ENCODE measurements around the gene PROSER3.
"Not testable (repeated sequence)": the region's sequence is repeated elsewhere in the genome, so short reads cannot be mapped to it uniquely, and the experiment has no call there.

PROSER3 gene

GRCh38 chr19:35722461-35722860 lies 35.5 kb upstream of the PROSER3 start:
- no peak for DNase-seq

GRCh38 chr19:35722897-35723296 lies 35.1 kb upstream of the PROSER3 start:
- no peak for DNase-seq

- DNase-seq = no peak
Measured at GRCh38 chr19:35723671-35724070, 34.3 kb upstream of the PROSER3 start.

DNA sequence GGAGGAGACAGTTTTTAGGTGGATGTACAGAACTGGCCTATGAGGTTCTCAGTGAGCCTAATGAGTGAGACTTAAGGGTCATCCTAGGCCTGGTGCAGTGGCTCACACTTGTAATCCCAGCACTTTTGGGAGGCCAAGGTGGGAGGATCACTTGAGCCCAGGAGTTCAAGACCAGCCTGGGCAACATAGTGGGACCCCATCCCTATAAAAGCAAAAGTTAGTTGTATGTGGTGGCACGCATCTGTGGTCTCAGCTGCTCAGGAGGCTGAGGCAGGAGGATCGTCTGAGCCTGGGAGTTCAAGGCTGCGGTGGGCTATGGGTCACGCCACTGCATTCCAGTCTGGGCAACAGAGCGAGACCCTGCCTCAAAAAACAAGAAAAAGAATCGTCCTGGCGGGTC lies 33.8 kb upstream of the PROSER3 start:
- DNase-seq = not testable (repeated sequence)

- DNase-seq = no peak
Measured at GRCh38 chr19:35724560-35724959, 33.4 kb upstream of the PROSER3 start.

GRCh38 chr19:35725216-35725861 lies 32.6 kb upstream of the PROSER3 start:
- no peak for DNase-seq

DNA sequence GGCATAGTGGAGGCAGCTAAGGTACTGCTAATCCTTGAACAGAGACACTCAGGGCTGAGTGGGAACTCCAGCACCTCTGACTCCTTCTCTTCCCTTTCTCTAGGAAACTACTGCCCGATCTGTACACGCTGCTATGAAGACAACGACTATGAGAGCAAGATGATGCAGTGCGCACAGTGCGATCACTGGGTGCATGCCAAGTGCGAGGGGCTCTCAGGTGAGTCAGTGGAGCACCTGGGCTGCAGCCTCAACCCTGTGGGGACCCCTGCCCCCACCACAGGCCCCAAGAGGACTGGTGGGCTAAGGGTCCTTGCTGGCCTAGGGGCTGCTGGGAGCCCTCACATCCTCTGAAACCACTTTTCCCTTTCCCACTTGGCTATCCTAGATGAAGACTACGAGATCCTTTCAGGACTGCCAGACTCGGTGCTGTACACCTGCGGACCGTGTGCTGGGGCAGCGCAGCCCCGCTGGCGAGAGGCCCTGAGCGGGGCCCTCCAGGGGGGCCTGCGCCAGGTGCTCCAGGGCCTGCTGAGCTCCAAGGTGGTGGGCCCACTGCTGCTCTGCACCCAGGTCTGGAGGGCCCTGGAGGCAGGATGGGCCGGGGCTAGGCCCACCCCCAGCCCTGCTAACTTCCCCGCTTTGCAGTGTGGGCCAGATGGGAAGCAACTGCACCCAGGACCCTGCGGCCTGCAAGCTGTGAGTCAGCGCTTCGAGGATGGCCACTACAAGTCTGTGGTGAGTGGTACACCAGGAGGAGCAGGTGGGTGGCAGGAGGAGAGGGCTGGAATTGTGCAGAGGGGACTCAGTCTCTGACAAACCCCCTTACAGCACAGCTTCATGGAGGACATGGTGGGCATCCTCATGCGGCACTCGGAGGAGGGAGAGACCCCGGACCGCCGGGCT lies 30.7 kb upstream of the PROSER3 start:
- DNase-seq = no peak

- no peak for DNase-seq
Measured at GRCh38 chr19:35727956-35728706, 29.8 kb upstream of the PROSER3 start.

- DNase-seq = no peak
Measured at GRCh38 chr19:35729021-35729420, 29.0 kb upstream of the PROSER3 start.

GRCh38 chr19:35729763-35730162 lies 28.2 kb upstream of the PROSER3 start:
- DNase-seq = no peak

- DNase-seq = no peak
Measured at GRCh38 chr19:35730326-35730725, 27.6 kb upstream of the PROSER3 start.

- DNase-seq = no peak
Measured at GRCh38 chr19:35731353-35731752, 26.6 kb upstream of the PROSER3 start.

DNA sequence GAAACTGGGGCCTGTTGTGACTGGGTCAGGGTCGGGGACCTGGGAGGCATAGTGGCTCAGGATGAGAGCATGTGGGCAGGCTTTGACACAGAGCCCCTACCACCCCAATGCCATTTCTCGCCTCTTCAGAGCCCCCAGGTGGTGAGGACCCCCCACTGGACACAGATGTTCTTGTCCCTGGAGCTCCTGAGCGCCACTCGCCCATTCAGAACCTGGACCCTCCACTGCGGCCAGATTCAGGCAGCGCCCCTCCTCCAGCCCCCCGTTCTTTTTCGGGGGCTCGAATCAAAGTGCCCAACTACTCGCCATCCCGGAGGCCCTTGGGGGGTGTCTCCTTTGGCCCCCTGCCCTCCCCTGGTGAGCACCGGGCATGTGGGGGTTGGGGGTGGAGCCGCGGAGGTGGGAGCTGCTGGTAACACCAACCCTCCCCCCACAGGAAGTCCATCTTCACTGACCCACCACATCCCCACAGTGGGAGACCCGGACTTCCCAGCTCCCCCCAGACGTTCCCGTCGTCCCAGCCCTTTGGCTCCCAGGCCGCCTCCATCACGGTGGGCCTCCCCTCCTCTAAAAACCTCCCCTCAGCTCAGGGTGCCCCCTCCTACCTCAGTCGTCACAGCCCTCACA lies 26.1 kb upstream of the PROSER3 start:
- DNase-seq = no peak

DNA sequence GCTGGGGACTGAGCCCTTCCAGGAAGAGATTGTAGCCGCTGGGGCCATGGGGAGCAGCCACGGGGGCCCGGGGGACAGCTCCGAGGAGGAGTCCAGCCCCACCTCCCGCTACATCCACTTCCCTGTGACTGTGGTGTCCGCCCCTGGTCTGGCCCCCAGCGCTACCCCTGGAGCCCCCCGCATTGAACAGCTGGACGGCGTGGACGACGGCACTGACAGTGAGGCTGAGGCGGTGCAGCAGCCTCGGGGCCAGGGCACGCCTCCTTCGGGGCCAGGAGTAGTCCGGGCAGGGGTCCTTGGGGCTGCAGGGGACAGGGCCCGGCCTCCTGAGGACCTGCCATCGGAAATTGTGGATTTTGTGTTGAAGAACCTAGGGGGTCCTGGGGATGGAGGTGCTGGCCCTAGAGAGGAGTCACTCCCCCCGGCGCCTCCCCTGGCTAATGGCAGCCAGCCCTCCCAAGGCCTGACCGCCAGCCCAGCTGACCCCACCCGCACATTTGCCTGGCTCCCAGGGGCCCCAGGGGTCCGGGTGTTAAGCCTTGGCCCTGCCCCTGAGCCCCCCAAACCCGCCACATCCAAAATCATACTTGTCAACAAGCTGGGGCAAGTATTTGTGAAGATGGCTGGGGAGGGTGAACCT lies 25.3 kb upstream of the PROSER3 start:
- no peak for DNase-seq

DNA sequence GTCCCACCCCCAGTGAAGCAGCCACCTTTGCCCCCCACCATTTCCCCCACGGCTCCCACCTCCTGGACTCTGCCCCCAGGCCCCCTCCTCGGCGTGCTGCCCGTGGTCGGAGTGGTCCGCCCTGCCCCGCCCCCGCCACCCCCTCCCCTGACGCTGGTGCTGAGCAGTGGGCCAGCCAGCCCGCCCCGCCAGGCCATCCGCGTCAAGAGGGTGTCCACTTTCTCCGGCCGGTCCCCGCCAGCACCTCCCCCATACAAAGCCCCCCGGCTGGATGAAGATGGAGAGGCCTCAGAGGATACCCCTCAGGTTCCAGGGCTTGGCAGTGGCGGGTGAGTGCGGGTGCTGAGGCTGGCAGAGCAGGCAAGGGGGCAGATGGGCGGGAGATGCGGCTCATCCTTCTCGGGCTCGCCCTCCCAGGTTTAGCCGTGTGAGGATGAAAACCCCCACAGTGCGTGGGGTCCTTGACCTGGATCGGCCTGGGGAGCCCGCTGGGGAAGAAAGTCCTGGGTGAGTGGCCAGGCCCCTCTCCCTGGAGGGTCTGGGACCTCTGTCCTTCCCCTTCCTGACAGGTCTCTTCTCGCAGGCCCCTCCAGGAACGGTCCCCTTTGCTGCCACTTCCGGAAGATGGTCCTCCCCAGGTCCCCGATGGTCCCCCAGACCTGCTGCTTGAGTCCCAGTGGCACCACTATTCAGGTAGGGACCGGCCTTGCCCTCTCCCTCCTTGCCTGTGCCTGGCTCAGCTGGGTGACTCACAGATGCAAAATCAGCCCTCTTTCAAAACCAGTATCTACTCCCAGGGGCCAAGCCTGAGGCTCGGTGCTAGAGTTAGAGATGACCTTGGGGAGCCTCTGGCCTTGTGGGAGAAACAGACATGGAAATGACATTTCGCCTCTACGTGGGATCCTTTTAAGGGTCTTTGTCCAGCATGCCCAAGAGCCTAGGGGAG lies 24.5 kb upstream of the PROSER3 start:
- no peak for DNase-seq

- no peak for DNase-seq
Measured at GRCh38 chr19:35734273-35734672, 23.7 kb upstream of the PROSER3 start.

- DNase-seq = no peak
Measured at GRCh38 chr19:35734889-35735288, 23.1 kb upstream of the PROSER3 start.

DNA sequence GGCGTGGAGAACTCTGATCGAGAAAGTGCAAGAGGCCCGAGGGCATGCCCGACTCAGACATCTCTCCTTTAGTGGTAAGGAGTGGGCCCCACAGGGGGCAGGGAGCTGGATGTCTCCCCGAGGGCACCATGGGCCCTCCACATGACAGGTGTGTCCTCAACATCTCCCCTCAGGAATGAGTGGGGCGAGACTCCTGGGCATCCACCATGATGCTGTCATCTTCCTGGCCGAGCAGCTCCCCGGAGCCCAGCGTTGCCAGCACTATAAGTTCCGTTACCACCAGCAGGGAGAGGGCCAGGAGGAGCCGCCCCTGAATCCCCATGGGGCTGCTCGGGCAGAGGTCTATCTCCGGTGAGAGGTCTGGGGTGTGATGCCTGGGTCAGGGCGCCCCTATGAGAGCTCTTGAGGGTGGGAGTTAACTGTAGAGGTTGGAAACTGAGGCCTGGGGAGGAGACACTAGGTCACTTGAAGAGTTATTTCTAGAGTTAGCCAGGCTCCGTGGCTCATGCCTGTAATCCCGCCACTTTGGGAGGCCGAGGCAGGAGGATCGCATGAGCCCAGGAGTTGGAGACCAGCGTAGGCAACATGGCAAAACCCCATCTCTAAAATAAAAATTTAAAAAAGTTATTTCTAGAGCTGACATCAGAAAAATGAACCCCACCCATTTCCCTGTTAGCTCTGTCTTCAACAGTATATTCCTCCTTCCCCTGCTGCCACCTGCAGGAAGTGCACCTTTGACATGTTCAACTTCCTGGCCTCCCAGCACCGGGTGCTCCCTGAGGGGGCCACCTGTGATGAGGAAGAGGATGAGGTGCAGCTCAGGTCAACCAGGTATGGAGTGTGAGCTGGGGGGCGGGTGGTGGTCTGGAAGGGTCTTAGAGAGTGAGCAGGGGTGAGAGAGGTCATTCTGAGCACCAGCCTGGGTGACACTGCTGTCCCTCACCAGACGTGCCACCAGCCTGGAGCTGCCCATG lies 20.8 kb upstream of the PROSER3 start:
- no peak for DNase-seq

DNA sequence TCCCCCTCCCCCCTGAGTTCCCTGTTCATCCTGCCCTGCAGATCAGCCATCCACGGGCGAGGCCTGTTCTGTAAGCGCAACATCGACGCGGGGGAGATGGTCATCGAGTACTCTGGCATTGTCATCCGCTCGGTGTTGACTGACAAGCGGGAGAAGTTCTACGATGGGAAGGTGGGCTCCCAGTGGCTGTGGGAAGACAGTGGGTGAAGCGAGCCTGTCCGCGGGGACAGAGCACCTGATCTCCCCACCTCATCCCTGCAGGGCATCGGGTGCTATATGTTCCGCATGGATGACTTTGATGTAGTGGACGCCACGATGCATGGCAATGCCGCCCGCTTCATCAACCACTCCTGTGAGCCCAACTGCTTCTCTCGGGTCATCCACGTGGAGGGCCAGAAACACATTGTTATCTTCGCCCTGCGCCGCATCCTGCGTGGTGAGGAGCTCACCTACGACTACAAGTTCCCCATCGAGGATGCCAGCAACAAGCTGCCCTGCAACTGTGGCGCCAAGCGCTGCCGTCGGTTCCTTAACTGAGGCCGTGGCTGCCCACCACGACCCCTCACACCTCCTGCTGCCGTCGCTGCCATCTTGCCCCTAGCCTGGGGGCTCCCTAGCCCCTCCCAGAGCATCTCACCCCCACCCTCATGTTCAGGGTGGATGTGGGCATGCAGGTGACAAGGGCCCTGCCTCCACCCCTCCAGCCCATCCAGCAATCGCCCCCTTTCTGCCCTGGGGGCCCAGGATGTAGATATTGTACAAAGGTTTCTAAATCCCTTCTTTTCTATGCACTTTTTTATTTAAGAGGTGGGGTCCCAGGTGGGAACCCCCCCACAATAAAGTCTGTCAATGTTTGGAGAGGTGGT lies 19.7 kb upstream of the PROSER3 start:
- DNase-seq = no peak

All from right kidney (tissue), 1 donor.